ENCODE measurements around the gene GABRE.
"Not testable (repeated sequence)": the region's sequence is repeated elsewhere in the genome, so short reads cannot be mapped to it uniquely, and the experiment has no call there.

GABRE gene

GRCh38 chrX:151966236-151966635 is 8.2 kb downstream of the GABRE start:
- DNase-seq: no peak

- no peak for DNase-seq
Measured at GRCh38 chrX:151962034-151962433, 12.4 kb downstream of the GABRE start.

GRCh38 chrX:151958101-151958500 is 16.4 kb downstream of the GABRE start:
- DNase-seq: no peak

- DNase-seq: no peak
Measured at GRCh38 chrX:151954730-151955129, 19.7 kb downstream of the GABRE start.

GRCh38 chrX:151938172-151938571 is 36.3 kb downstream of the GABRE start:
- DNase-seq: no peak

GRCh38 chrX:151935358-151935757 is 39.1 kb downstream of the GABRE start:
- no peak for DNase-seq

GRCh38 chrX:151929126-151929525 is 45.4 kb downstream of the GABRE start:
- no peak for DNase-seq

- no peak for DNase-seq
Measured at GRCh38 chrX:151923648-151924047, 50.8 kb downstream of the GABRE start.

GRCh38 chrX:151922692-151923091 is 51.8 kb downstream of the GABRE start:
- DNase-seq: no peak

- no peak for DNase-seq
Measured at GRCh38 chrX:151921866-151922265, 52.6 kb downstream of the GABRE start.

GRCh38 chrX:151921292-151921691 is 53.2 kb downstream of the GABRE start:
- DNase-seq: no peak

GRCh38 chrX:151920530-151920929 is 53.9 kb downstream of the GABRE start:
- DNase-seq: no peak

- no peak for DNase-seq
Measured at GRCh38 chrX:151920101-151920500, 54.4 kb downstream of the GABRE start.

- no peak for DNase-seq
Measured at GRCh38 chrX:151919610-151920009, 54.9 kb downstream of the GABRE start.

GRCh38 chrX:151918736-151919135 is 55.7 kb downstream of the GABRE start:
- DNase-seq: not testable (repeated sequence)

GRCh38 chrX:151912780-151913179 is 61.7 kb downstream of the GABRE start, which contains the start of gene MAGEA4:
Gene MAGEA4, plus strand, starts transcription at chrX:151912889. Its CDS starts 10,776 bp downstream, at chrX:151923665.
- DNase-seq: no peak

- no peak for DNase-seq
Measured at GRCh38 chrX:151912221-151912620, 62.3 kb downstream of the GABRE start.

GRCh38 chrX:151904989-151905388 is 69.5 kb downstream of the GABRE start:
- DNase-seq: no peak
